HG03025 (cell line): ENCODE results near the gene PDE3A.

Experiments used
- ATAC-seq: cut with Tn5 transposase; IDR thresholded peaks from one replicate; pipeline ENCODE4 v1.9.1; 2021; ENCODE audit warnings: mild to moderate bottlenecking, moderate library complexity; ENCODE audit not compliant: unreplicated experiment, low FRiP score

Gene PDE3A

GRCh38 chr12:20646239-20646827, 278.0 kb downstream of the PDE3A start:
- ATAC-seq: no peak

DNA sequence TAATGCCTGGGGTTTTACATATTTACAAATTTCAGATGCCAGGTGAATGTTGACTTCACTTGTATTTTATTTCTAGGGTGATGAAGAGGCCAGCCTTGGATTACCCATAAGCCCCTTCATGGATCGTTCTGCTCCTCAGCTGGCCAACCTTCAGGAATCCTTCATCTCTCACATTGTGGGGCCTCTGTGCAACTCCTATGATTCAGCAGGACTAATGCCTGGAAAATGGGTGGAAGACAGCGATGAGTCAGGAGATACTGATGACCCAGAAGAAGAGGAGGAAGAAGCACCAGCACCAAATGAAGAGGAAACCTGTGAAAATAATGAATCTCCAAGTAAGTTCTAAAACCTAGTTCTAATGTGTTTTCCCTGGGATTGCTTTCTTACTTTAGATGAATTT, 285.5 kb downstream of the PDE3A start:
- no peak for ATAC-seq

- ATAC-seq: no peak
Observed at GRCh38 chr12:20656600-20656999, 288.3 kb downstream of the PDE3A start.

DNA sequence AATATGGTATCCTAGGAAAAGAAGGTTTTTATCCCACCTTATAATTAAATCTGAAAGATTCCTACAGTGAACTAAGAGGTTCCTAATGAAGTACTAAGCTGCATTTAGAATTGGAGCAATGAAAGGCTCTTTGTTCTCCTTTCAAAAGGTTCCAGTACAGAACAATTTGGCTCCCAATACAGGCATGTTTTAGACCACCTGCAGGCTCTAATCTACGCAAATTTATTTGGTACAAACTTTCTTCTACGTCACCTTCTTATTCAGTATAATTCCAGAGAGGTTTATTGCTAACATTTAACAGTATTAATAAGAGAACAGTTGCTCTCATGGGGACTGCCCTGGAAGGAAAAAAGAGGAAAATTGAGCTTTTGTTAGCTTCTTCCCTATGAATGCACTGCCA, 289.2 kb downstream of the PDE3A start:
- no peak for ATAC-seq

DNA sequence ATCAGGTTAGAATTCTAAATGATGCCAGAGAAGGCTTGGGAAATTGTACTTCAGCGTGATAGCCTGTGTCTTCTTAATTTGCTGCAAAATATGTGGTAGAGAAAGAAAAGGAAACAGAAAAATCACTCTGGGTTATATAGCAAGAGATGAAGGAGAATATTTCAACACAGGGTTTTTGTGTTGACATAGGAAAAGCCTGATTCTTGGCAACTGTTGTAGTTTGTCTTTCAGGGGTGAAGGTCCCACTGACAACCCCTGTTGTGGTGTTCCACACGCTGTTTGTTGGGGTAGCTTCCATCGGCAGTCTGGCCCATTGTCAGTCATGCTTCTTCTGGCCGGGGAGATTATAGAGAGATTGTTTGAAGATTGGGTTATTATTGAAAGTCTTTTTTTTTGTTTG, 313.0 kb downstream of the PDE3A start:
- ATAC-seq: no peak

DNA sequence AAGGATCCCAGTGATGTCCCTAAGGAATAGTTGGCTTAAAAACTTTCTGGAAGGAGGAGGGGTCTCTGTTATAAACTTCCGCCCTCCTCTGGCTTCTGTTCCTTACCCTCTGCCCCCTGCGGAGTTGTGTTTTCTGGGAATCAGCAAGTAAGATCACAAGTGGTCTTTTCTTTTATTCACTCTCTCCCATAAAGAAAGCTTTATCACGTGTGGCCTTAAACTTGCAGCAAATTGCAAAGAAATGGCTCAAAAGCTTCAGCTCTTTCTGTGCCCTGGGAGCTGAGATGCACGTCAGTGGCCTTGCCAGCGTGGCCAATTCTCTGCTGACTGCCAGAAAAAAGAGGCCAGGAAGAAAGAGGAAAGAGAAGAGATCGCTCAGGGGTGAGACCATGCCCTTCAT, 326.9 kb downstream of the PDE3A start, which contains the start of gene SLCO1C1:
Gene SLCO1C1 (plus strand): TSS at position 101 of the 400 bp plus-strand sequence. CDS start 4,245 bp downstream, outside the sequence.
- ATAC-seq: no peak

GRCh38 chr12:20696181-20696905, 328.0 kb downstream of the PDE3A start:
- ATAC-seq: no peak

DNA sequence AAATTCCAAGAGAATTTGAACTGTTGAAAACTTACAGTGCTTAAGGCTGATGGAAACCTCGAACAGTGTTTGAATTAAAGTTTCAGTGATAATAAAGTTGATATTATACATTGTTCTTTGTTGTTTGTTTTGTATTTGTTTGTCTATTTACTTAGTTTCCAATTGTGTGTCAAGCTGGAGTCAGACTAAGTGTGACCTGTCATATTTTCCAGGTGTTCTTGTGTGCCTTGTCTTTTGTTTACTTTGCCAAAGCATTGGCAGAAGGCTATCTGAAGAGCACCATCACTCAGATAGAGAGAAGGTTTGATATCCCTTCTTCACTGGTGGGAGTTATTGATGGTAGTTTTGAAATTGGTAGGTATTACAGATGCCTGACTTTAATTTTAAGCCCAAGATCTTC, 332.8 kb downstream of the PDE3A start:
- no peak for ATAC-seq

GRCh38 chr12:20704860-20705259, 336.5 kb downstream of the PDE3A start:
- ATAC-seq: no peak

GRCh38 chr12:20711846-20712245, 343.5 kb downstream of the PDE3A start:
- ATAC-seq: no peak

DNA sequence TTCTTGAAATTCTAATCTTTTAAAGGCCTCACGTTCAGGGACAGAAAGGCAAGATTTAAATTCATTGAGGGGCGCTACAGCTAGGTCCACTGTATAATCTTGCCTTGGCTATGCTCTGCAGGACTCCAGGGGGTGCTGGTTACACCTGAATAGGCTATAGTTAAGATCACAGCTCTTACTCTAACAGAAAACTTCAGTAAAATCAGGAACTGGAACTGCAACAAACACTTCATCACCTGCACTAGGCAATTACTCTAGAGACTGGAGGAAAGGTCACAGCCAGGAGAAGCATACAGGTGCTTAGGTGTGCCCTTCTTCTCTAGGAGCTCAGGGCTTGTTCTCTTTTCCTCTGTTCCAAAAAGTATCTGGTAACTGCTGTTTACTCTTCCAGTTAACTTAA, 347.7 kb downstream of the PDE3A start:
- no peak for ATAC-seq

GRCh38 chr12:20716985-20717384, 348.6 kb downstream of the PDE3A start:
- ATAC-seq: no peak

DNA sequence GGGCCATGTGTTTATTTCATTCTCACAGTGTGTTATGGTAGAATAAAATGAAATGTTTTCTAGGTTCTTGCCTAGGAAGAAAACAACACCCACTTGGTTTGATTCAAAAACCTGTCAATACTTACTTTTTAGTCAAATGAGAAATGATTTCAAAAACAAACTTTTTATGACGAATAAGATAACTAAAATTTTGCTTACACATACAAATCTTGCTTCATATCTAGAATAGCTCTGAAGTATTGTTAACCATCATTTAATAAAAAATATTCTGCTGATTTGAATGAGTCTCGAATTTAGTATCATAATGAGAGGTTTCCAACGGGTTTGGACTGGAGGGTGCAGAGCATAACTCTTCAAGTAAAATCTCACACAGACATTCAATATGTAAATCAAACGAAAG, 350.0 kb downstream of the PDE3A start:
- no peak for ATAC-seq

GRCh38 chr12:20722142-20722541, 353.8 kb downstream of the PDE3A start:
- ATAC-seq: no peak

GRCh38 chr12:20731274-20731673, 362.9 kb downstream of the PDE3A start:
- ATAC-seq: no peak
